NCI-H446 treated with DMSO at 0.1 percent for 48 hours (cell line): ENCODE results near the gene ACSL1.

ENCODE experiments used
- DNase-seq: peaks from one replicate; lab custom pipeline; 2025; lab: John Stamatoyannopoulos, UW

Gene ACSL1

GRCh38 chr4:184810720-184811119, 15.0 kb downstream of the ACSL1 start:
- no peak for DNase-seq

GRCh38 chr4:184808713-184809050, 17.1 kb downstream of the ACSL1 start:
- no peak for DNase-seq

GRCh38 chr4:184807797-184808712, 17.7 kb downstream of the ACSL1 start:
- no peak for DNase-seq

GRCh38 chr4:184807256-184807655, 18.5 kb downstream of the ACSL1 start:
- DNase-seq = no peak

- DNase-seq = no peak
These were observed 19.1 kb downstream of the ACSL1 start for GRCh38 chr4:184806711-184807110.

GRCh38 chr4:184806229-184806550, 19.6 kb downstream of the ACSL1 start:
- DNase-seq = no peak

- DNase-seq = no peak
These were observed 20.1 kb downstream of the ACSL1 start for GRCh38 chr4:184805462-184806228.

- DNase-seq = no peak
These were observed 21.1 kb downstream of the ACSL1 start for GRCh38 chr4:184804621-184805020.

GRCh38 chr4:184803874-184804273, 21.9 kb downstream of the ACSL1 start:
- no peak for DNase-seq

- DNase-seq = no peak
These were observed 22.6 kb downstream of the ACSL1 start for GRCh38 chr4:184803133-184803532.

- DNase-seq = no peak
These were observed 23.1 kb downstream of the ACSL1 start for GRCh38 chr4:184802697-184803015.

- DNase-seq = no peak
These were observed 23.7 kb downstream of the ACSL1 start for GRCh38 chr4:184801781-184802696.

GRCh38 chr4:184798504-184798903, 27.3 kb downstream of the ACSL1 start:
- DNase-seq = no peak

- no peak for DNase-seq
These were observed 28.9 kb downstream of the ACSL1 start for GRCh38 chr4:184796906-184797305.

GRCh38 chr4:184795214-184795844, 30.4 kb downstream of the ACSL1 start:
- no peak for DNase-seq

- DNase-seq = no peak
These were observed 31.3 kb downstream of the ACSL1 start for GRCh38 chr4:184794470-184794869.

- DNase-seq = no peak
These were observed 31.9 kb downstream of the ACSL1 start for GRCh38 chr4:184793735-184794355.

- no peak for DNase-seq
These were observed 32.7 kb downstream of the ACSL1 start for GRCh38 chr4:184792950-184793555.

GRCh38 chr4:184792334-184792733, 33.4 kb downstream of the ACSL1 start:
- no peak for DNase-seq

- DNase-seq = no peak
These were observed 34.9 kb downstream of the ACSL1 start for GRCh38 chr4:184790826-184791225.
